Prostate gland (tissue), 2 donors: ENCODE data around the gene ADAM15. TPM values are rescaled to one million over a fixed set of nuclear protein-coding genes. Genes with fewer than 3 reads are reported as not detected.

ENCODE experiments used
- DNase-seq: peaks from one replicate; pipeline ENCODE4 v3.0.0-alpha.2; 2019; ENCODE audit warnings: low spot score
- H3K27ac ChIP-seq, 2 donors: fragments of 200-600 bp; sonication (generic); 2 replicates each; pipeline ENCODE4 v1.5.1; 2017 to 2019
- H3K27me3 ChIP-seq: fragments of 200-600 bp; sonication (generic); replicated peaks from 2 replicates; pipeline ENCODE4 v1.5.1; 2019; ENCODE audit not compliant: insufficient read depth
- H3K36me3 ChIP-seq, 2 donors: fragments of 200-600 bp; sonication (generic); 1 replicate in 1 of 2; 2 replicates in 1 of 2; pipeline versions ENCODE4 v1.5.1 to v1.8.1; 2017 to 2019
- H3K4me1 ChIP-seq: fragments of 200-600 bp; sonication (generic); replicated peaks from 2 replicates; pipeline ENCODE4 v1.5.1; 2019
- H3K4me3 ChIP-seq, 2 donors: fragments of 200-600 bp; sonication (generic); 2 replicates each; pipeline ENCODE4 v1.5.1; 2017 to 2019
- H3K9me3 ChIP-seq: fragments of 200-600 bp; sonication (generic); 2 replicates; pipeline ENCODE4 v1.5.1; 2017
- CTCF ChIP-seq, 4 experiments: fragments of 200-600 bp in 2 of 4; fragments of 450-650 bp in 2 of 4; sonication (generic) in 2 of 4; IDR thresholded peaks; 1 replicate in 3 of 4; 2 replicates in 1 of 4; pipeline ENCODE4 v1.5.1; 2016 to 2019; ENCODE audit warnings: antibody characterized with exemption in 4 of 4, mild to moderate bottlenecking in 2 of 4, moderate library complexity in 2 of 4
- POLR2A ChIP-seq: fragments of 450-650 bp; IDR thresholded peaks from one replicate; pipeline ENCODE4 v1.6.1; 2016; ENCODE audit warnings: antibody characterized with exemption, mild to moderate bottlenecking
- POLR2AphosphoS5 ChIP-seq: sonication (generic); formaldehyde crosslinking; IDR thresholded peaks from one replicate; pipeline ENCODE4 v1.6.1; 2017; ENCODE audit warnings: antibody characterized with exemption
- WGBS: methylation state at CpG from one replicate; pipeline ENCODE4 v1.1.5; 2018; 5-methylcytosine and 5-hydroxymethylcytosine counted together
- intact Hi-C: fragments of 100-400 bp; cut with DNase I; formaldehyde crosslinking; loops from one replicate; pipeline ENCODE4 v1.14.2; 2022
- total RNA-seq, 2 donors: library from RNA; depleted of rRNA; stranded (reverse); fragments of >200 nt; gene quantifications; one replicate each; pipeline ENCODE4 v1.1.0, GENCODE V29; 2016

The ADAM15 gene
- total RNA-seq, 2 donors from 2014 or later = 72.5 to 138 TPM

DNA sequence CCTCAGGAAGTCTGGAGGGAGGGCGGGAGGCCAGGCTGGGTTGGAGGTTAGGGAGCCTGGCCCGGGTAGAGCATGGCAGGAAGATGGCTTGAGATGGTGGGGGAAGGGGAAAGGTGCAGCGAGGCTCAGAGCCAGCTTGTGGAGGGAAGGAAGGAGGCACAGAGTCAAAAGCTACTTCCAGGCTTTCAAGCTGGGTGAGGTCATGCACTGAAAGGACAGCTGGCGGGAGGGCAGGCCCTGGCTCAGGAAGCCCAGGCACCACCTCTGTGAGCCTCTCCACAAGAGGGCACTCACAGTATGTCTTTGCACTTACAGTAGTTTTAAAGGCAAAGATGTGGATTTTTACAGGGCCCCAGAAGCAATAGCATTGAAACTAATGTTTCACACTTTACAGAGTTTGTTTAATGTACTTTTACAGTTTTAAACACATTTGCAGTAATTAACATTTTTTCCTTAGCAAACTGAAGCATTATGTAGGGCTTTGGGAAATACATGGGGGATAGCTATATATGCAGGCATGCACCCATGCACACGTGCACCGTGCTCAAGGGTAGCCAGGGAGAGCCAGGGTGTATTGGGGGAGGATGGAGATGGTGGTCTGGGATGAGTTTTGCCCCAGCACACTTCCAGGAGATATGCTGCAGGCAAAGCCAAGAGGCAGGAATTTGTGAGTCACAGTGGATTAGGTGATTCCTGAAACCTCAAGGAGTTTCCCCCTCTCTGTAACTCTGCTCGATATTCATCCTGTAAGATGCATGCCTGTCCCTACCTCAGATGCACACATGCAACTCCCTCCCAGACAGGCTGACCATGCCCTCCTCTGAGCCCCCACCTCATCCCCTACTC is 6.1 kb upstream of the ADAM15 start:
- H3K9me3 ChIP-seq = no peaks in the 10 kb centered on the region
- intact Hi-C loops = no loop called here
- H3K4me1 ChIP-seq = peaks cover 17% of the 10 kb centered on the region
- H3K4me3 ChIP-seq = no peak overlapping the region
- TF ChIP-seq CTCF (IDR thresholded peaks at IDR 0.05) = peak; percentile 21 to 80 (median 64)
- no peak for TF ChIP-seq POLR2A
- peak; percentile 65 for TF ChIP-seq POLR2AphosphoS5
- H3K27ac ChIP-seq = no peak overlapping the region
- WGBS = 61% methylated on average over 7 of the region's 7 CpGs
- H3K36me3 ChIP-seq = no peaks in the 10 kb centered on the region
- DNase-seq = peak; percentile 65
- no peaks in the 10 kb centered on the region for H3K27me3 ChIP-seq

DNA sequence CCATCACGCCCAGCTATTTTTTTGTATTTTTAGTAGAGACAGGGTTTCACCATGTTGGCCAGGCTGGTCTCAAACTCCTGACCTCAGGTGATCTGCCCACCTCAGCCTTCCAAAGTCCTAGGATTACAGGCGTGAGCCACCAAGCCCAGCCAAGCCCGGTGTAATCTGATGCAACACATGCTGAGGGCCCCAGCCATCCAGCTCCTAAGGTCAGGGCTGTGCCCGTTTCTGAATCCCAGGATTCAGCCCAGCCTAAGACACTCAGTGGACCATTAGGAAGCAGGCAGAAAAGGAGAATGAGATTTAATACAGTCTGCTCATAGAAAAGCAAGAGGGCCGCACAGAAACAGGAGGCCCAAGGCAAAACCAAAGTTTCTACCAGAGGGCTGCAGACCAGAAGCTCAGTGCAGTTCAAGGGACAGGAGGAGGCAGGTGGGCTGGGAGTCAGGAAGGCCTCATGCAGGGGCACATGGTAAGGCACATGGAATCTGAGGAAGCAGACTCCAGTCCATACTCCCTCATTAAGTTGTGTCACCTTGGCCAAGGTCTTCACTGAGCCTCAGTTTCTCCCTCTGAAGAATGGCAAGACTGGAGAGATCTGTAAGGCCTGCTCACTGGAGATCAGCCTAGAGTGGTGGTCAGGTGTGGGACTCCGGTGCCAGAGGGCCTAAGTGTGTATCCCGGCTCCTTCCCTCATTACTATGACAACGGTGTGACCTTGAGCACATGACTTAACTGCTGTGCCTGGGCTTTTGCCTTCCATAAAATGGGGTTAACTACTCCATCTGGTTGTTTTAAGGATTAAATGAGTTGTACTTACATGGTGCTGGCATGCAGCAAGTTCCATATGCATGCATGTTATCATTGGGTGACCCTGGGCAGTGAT is 2.4 kb upstream of the ADAM15 start:
- H3K36me3 ChIP-seq = no peaks in the 10 kb centered on the region
- H3K27ac ChIP-seq = peak overlapping the region; percentile 92 to 93
- no peak overlapping the region for H3K4me3 ChIP-seq
- TF ChIP-seq CTCF (IDR thresholded peaks at IDR 0.05) (no peak), POLR2AphosphoS5 (no peak), POLR2A (no peak)
- intact Hi-C loops = no loop called here
- no peak for DNase-seq
- WGBS = 89% methylated on average over 8 of the region's 8 CpGs
- H3K4me1 ChIP-seq = peaks cover 19% of the 10 kb centered on the region
- H3K27me3 ChIP-seq = no peaks in the 10 kb centered on the region
- no peaks in the 10 kb centered on the region for H3K9me3 ChIP-seq

DNA sequence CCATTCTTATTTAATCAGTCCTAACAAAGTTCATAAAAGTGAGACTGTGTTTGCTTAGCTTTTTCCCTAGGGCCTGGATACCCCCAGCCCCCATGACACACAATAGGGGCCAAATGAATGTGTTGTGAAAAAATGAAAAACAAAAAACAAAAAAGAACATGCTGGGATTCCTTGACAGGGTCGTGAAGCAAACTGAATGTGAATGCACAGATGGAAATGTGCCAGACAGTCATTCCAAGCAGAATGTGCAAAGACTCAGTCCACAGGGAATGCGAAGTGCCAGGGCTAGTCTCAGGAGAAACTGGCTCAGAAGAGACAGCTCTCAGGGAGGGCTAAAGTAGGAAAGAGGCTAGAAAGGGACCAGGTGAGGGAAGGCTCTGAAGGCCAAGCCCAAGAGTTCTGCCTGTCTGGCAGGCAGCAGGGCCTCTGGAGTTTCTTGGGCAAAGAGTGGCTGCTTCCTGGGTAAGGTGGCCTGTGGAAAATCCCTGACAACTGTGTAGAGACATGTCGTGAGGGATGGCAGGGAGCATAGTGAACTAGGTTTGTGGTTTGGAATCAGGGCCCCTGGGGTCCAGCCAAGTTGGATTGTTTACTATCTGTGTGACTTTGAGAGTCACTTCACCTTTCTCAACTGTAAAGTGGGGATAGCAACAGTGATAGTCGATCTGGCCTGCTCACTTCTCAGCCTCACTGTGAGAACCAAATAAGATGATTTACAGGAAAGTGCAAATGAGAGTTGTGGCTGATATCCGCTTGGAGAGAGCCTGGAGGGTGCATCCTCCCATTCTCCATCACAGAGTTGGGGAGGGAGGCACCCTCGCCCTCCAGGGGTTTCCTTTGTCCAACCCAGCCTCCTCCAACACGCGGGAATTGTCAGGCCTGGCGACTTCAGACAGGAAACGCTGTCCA is 1.2 kb upstream of the ADAM15 start:
- Histone ChIP-seq H3K27ac (peak overlapping the region; percentile 92 to 93), H3K27me3 (no peaks in the 10 kb centered on the region), H3K4me3 (peak overlapping the region; percentile 71 to 74), H3K36me3 (no peaks in the 10 kb centered on the region), H3K9me3 (no peaks in the 10 kb centered on the region), H3K4me1 (peaks cover 19% of the 10 kb centered on the region)
- peak; percentile 50 for TF ChIP-seq POLR2AphosphoS5
- no peak for TF ChIP-seq CTCF (IDR thresholded peaks at IDR 0.05)
- TF ChIP-seq POLR2A = no peak
- 8% methylated on average over 10 of the region's 10 CpGs for WGBS
- intact Hi-C loops = loop anchor here (2.0 to 5.0 kb wide), 2 partner anchors 35 to 88 kb away; partner anchors contain the start of gene PYGO2
- peak; percentile 69 for DNase-seq

DNA sequence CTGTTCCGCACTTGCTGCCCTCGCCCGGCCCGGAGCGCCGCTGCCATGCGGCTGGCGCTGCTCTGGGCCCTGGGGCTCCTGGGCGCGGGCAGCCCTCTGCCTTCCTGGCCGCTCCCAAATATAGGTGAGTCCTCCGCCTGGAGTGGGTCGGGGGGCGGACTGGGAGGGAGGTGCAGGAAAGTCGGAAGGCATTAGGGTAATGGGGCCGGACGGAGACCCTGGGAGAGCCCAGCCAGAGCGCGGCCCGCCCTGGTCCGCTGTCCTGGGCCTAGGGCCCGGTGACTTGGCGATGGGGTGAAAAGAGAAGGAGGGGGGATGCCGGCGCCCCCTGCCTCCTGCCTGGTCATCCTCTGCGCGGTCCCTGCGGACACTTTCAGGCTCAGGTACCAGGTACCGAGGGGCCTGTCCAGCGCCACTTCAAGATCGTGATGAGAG is 243 bp downstream of the ADAM15 start:
- intact Hi-C loops = loop anchor here (2.0 to 5.0 kb wide), 2 partner anchors 33 to 89 kb away; partner anchors contain the start of gene PYGO2
- Histone ChIP-seq H3K27ac (peak overlapping the region; percentile 92 to 93), H3K27me3 (no peaks in the 10 kb centered on the region), H3K36me3 (peaks cover 0 to 3% of the 10 kb centered on the region in 2 donors), H3K9me3 (no peaks in the 10 kb centered on the region), H3K4me1 (peaks cover 19% of the 10 kb centered on the region), H3K4me3 (peak overlapping the region; percentile 71 to 74)
- TF ChIP-seq POLR2AphosphoS5 (no peak), POLR2A (peak; percentile 67), CTCF (IDR thresholded peaks at IDR 0.05) (no peak)
- DNase-seq = no peak
- under 1% methylated on average over 23 of the region's 31 CpGs for WGBS
